NT2/D1 (cell line): Measurements from ENCODE around the gene RAP1B.

Source experiments
- DNase-seq: peaks from one replicate; pipeline ENCODE4 v3.0.0-alpha.2; 2011; ENCODE audit warnings: low read depth, low spot score
- H3K27me3 ChIP-seq: 2 replicates; pipeline ENCODE4 v1.6.0; 2011; ENCODE audit warnings: mild to moderate bottlenecking; ENCODE audit not compliant: insufficient read length, insufficient read depth
- H3K36me3 ChIP-seq: 2 replicates; pipeline ENCODE4 v1.6.1; 2011; ENCODE audit warnings: mild to moderate bottlenecking, low read length, mixed read lengths; ENCODE audit not compliant: insufficient read depth, insufficient read length
- H3K4me1 ChIP-seq: 2 replicates; pipeline ENCODE4 v1.5.1; 2011; ENCODE audit not compliant: insufficient read depth, insufficient read length
- H3K4me3 ChIP-seq: 2 replicates; pipeline ENCODE4 v1.5.1; 2011; ENCODE audit warnings: low read depth; ENCODE audit not compliant: insufficient read length
- H3K9ac ChIP-seq: 2 replicates; pipeline ENCODE4 v1.6.0; 2011; ENCODE audit warnings: low read depth; ENCODE audit not compliant: insufficient read length
- H3K9me3 ChIP-seq: 2 replicates; pipeline ENCODE4 v1.5.1; 2011; ENCODE audit warnings: mild to moderate bottlenecking, low read length; ENCODE audit not compliant: insufficient read depth
- SUZ12 ChIP-seq: IDR thresholded peaks from 2 replicates; pipeline ENCODE4 v1.6.1; 2011; ENCODE audit not compliant: insufficient read length, insufficient read depth; ENCODE audit errors: extremely low read depth
- YY1 ChIP-seq: IDR thresholded peaks from 2 replicates; pipeline ENCODE4 v1.6.1; 2011; ENCODE audit not compliant: insufficient read length, insufficient read depth
- ZNF274 ChIP-seq: IDR thresholded peaks from 2 replicates; pipeline ENCODE4 v1.6.1; 2011; ENCODE audit warnings: mild to moderate bottlenecking, low read depth, low read length

Gene RAP1B

GRCh38 chr12:68648179-68648578, 37.5 kb downstream of the RAP1B start:
- no peak for DNase-seq
- TF ChIP-seq SUZ12 (no peak), YY1 (no peak), ZNF274 (no peak)
- H3K9ac ChIP-seq, result no peak overlapping the region
- H3K27me3 ChIP-seq, result no peaks in the 10 kb centered on the region
- H3K36me3 ChIP-seq, result peaks cover 45% of the 10 kb centered on the region
- H3K9me3 ChIP-seq, result no peaks in the 10 kb centered on the region
- no peak overlapping the region for H3K4me3 ChIP-seq
- no peaks in the 10 kb centered on the region for H3K4me1 ChIP-seq

DNA sequence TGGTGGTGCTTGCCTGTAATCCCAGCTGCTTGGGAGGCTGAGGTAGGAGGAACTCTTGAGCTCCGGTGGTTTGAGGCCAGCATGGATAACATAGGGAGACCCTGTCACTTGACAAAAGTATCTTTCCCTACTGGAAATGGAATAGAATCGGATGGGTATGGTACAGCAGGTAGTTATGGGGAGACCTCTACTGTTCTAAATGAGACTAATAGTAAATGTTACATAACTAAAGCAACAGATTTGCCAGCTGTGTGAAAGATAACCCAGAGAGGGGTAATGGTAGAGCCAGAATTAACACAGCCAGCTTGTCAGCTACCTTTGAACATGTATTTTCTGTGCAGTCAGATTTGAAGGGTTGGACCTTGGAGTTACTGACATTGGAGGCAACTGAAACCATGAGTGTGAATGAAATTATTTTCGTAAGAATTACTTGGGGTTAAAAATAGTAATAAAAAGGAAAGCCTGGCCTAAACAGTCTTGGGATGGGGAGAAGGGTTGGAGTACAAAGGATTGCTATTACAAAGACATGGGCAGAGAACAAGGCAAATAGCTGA, 54.4 kb downstream of the RAP1B start:
- no peak for TF ChIP-seq ZNF274
- no peak for TF ChIP-seq YY1
- no peak for TF ChIP-seq SUZ12
- H3K36me3 ChIP-seq, result peaks cover 11% of the 10 kb centered on the region
- H3K9me3 ChIP-seq, result no peaks in the 10 kb centered on the region
- H3K9ac ChIP-seq, result no peak overlapping the region
- no peaks in the 10 kb centered on the region for H3K4me1 ChIP-seq
- no peak overlapping the region for H3K4me3 ChIP-seq
- no peaks in the 10 kb centered on the region for H3K27me3 ChIP-seq
- DNase-seq, result no peak

- Histone ChIP-seq H3K27me3 (no peaks in the 10 kb centered on the region), H3K9ac (no peak overlapping the region), H3K36me3 (peaks cover 5% of the 10 kb centered on the region), H3K4me3 (no peak overlapping the region), H3K4me1 (no peaks in the 10 kb centered on the region), H3K9me3 (no peaks in the 10 kb centered on the region)
- no peak for DNase-seq
- TF ChIP-seq SUZ12 (no peak), YY1 (no peak), ZNF274 (no peak)
These were observed 56.6 kb downstream of the RAP1B start for GRCh38 chr12:68667291-68667690.

DNA sequence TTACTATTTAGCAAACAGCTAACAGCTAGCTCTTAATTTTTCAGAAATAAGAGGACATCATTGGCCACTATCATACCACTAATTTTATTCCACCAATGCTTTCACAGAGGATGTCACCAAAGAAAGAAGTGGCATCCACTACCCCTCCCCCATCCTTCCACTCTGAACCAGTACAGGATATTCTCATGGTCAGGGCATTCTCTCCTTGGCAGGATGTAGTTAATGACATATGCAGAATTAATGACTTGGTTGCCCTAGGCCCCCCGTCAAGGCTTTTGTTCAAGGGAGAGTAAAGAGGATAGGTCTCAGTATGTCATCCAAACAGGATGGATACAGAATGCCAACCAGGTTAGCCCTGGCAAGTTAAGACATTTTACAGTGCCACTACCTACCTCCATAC, 57.2 kb downstream of the RAP1B start:
- Histone ChIP-seq H3K27me3 (no peaks in the 10 kb centered on the region), H3K9me3 (no peaks in the 10 kb centered on the region), H3K4me3 (no peak overlapping the region), H3K4me1 (no peaks in the 10 kb centered on the region), H3K36me3 (no peaks in the 10 kb centered on the region), H3K9ac (no peak overlapping the region)
- no peak for TF ChIP-seq YY1
- TF ChIP-seq ZNF274, result no peak
- no peak for TF ChIP-seq SUZ12
- no peak for DNase-seq

DNA sequence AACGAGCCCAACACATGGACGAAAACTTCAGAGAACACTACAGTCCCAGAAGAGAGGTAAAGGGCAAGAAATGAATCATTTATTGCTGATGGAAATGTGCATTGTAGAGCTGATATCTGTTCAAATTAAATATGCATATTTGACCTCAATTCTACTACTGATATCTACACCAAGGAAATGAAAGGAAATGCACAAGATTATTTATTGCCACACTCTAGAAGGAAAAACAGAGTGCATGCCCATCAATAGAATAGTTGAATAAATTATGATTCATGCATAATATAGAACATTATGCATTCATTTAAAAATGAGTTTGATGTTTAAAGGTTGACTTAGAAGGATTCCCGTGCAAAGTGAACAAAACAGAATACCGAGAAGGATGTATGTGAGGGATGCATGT, 60.5 kb downstream of the RAP1B start:
- TF ChIP-seq YY1 (no peak), SUZ12 (no peak), ZNF274 (no peak)
- Histone ChIP-seq H3K27me3 (no peaks in the 10 kb centered on the region), H3K9me3 (no peaks in the 10 kb centered on the region), H3K4me3 (no peak overlapping the region), H3K36me3 (no peaks in the 10 kb centered on the region), H3K9ac (no peak overlapping the region), H3K4me1 (no peaks in the 10 kb centered on the region)
- DNase-seq, result no peak

- H3K9ac ChIP-seq, result no peak overlapping the region
- no peaks in the 10 kb centered on the region for H3K9me3 ChIP-seq
- no peaks in the 10 kb centered on the region for H3K36me3 ChIP-seq
- H3K27me3 ChIP-seq, result no peaks in the 10 kb centered on the region
- TF ChIP-seq ZNF274 (no peak), YY1 (no peak), SUZ12 (no peak)
- no peaks in the 10 kb centered on the region for H3K4me1 ChIP-seq
- DNase-seq, result no peak
- no peak overlapping the region for H3K4me3 ChIP-seq
These were observed 63.1 kb downstream of the RAP1B start for GRCh38 chr12:68673788-68674187.

DNA sequence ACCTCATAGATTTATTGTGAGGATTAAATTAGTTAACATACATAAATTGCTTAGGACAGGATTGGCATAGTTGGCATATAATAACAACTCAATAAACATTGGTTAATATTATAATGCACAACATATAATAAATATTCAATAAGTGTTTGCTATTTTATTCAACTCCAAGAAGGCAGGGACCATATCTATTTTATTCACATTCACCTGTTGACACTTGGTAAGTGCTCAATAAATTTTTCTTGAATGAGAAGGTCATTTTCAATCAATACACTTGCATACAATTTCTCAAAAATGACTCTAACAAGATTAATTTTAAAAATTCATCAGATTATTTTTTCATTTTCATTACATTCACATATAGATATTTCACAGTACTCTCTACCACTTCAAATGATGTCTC, 63.7 kb downstream of the RAP1B start:
- no peak for DNase-seq
- Histone ChIP-seq H3K9ac (no peak overlapping the region), H3K36me3 (no peaks in the 10 kb centered on the region), H3K4me1 (no peaks in the 10 kb centered on the region), H3K9me3 (no peaks in the 10 kb centered on the region), H3K27me3 (no peaks in the 10 kb centered on the region), H3K4me3 (no peak overlapping the region)
- TF ChIP-seq SUZ12, result no peak
- no peak for TF ChIP-seq YY1
- no peak for TF ChIP-seq ZNF274
